NCI-H146 (cell line): ENCODE results near the gene CBFA2T2.
"Not testable (repeated sequence)": the region's sequence is repeated elsewhere in the genome, so short reads cannot be mapped to it uniquely, and the experiment has no call there.

ENCODE experiments used
- DNase-seq: peaks from one replicate; lab custom pipeline; 2025; lab: John Stamatoyannopoulos, UW

Gene CBFA2T2

GRCh38 chr20:33506576-33506975 lies 16.7 kb downstream of the CBFA2T2 start:
- no peak for DNase-seq

GRCh38 chr20:33507461-33507860 lies 17.6 kb downstream of the CBFA2T2 start:
- DNase-seq, result no peak

GRCh38 chr20:33508015-33508414 lies 18.1 kb downstream of the CBFA2T2 start:
- DNase-seq, result not testable (repeated sequence)

DNA sequence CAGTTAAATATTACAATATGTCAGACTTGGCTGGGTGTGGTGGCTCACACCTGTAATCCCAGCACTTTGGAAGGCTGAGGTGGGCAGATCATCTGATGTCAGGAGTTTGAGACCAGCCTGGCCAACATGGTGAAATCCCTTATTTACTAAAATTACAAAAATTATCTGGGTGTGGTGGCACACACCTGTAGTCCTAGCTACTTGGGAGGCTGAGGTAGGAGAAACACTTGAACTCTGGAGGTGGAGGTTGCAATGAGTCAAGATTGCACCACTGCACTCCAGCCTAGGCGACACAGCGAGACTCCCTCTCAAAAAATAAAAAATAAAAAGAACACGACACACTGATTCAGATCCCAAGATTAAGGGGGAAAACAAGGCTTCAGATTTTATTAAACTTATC lies 19.2 kb downstream of the CBFA2T2 start:
- not testable (repeated sequence) for DNase-seq

GRCh38 chr20:33511876-33512275 lies 22.0 kb downstream of the CBFA2T2 start:
- DNase-seq, result not testable (repeated sequence)

DNA sequence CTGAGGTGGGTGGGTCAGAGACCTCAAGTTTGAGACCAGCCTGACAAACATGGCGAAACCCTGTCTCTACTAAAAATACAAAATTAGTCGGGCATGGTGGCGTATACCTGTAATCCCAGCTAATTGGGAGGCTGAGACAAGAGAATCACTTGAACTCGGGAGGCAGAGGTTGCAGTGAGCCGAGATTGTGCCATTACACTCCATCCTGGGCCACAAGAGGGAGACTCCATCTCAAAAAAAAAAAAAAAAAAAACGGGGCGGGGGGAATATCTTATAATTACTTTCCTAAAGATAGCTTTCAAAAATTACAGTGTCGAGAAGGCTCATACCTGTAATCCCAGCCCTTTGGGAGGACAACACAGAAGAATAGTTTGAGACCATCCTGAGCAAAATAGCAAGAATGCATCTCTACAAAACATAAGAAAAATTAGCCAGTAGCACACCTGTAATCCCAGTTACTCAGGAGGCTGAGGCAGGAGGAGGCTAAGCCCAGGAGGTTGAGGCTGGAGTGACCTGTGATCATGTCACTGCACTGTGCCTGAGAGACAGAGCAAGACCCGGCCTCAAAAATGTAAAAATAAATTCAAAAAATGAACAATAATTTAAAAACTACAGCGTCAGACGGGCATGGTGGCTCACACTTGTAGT lies 25.8 kb downstream of the CBFA2T2 start:
- DNase-seq, result peak; percentile 36

- DNase-seq, result peak; percentile 23
Observed at GRCh38 chr20:33516882-33517281, 27.0 kb downstream of the CBFA2T2 start.

DNA sequence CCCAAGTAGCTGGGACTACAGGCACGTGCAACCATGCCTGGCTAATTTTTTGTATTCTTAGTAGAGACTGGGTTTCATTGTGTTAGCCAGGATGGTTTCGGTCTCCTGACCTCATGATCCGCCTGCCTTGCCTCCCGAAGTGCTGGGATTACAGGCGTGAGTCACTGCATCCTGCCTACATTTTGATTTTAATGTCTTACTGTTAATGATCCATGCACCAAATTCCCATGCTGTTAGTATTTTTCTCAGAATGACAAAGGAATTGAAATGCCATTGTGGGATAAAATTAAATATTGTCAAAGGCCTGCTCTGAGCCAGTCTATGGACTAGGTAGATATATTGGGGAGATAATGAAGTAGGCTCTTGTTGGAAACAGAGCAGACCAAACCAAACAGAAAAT lies 28.2 kb downstream of the CBFA2T2 start:
- DNase-seq, result no peak

DNA sequence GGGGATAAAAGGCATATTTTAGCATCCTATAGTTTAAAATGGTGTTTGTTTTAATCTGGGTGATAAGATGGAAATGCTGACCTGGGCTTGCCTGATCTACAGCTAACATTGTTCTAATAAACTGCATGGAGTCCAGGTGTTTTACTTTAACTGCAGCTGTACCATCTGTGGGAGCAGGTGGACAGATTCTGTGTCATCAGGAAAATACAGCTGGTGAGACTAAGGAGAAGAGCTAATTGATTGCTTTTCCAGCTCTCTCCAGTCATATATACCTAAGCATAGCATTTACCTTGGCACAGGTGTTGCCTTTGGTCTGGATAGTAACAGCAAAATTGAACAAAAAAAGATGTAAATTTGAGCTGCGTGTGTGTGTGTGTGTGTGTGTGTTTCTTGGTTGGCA lies 31.6 kb downstream of the CBFA2T2 start:
- DNase-seq, result peak; percentile 100

DNA sequence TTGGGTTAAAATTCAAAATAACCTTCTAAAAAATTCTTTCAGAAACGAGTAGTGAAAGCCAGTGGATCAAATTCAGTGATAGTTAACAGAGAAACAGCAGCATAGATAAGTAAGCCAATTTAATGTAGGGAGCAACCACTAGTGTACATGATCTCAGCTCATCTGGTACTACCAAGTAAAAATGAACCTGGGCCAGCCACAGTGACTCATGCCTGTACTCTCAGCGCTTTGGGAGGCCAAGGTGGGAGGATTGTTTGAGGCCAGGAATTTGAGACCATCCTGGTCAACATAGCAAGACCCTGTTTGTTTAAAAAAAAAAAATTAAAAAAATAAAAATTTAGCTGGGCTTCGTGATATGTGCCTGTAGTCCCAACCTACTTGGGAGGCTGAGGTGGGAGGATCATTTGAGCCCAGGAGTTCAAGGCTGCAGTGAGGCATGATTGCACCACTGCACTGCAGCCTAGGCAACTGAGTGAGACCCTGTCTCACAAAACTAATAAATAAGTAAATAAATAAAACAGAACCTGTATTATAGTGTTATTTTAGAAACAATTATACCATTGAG lies 32.4 kb downstream of the CBFA2T2 start:
- DNase-seq, result no peak

GRCh38 chr20:33524261-33524660 lies 34.4 kb downstream of the CBFA2T2 start:
- no peak for DNase-seq

DNA sequence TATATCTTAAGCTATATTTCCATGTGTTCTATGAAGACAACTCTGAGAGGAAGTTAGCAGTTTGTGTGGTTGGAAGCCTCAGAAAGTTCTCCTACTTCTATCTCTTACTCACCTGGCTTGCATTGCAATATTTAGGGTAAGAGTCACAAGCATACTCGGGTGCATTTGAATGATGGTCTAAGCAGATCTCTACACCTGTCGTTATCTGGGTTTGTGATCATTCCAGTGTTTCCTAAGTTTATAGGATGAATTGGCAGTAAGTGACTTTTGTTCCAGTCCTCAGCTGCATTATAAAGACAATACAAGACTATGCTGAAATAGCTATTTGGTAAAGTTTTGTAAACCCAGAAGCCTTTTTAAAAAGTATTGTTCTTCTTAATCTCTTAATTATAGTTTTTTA lies 36.9 kb downstream of the CBFA2T2 start:
- no peak for DNase-seq

- peak; percentile 25 for DNase-seq
Observed at GRCh38 chr20:33531047-33531877, 41.4 kb downstream of the CBFA2T2 start.

DNA sequence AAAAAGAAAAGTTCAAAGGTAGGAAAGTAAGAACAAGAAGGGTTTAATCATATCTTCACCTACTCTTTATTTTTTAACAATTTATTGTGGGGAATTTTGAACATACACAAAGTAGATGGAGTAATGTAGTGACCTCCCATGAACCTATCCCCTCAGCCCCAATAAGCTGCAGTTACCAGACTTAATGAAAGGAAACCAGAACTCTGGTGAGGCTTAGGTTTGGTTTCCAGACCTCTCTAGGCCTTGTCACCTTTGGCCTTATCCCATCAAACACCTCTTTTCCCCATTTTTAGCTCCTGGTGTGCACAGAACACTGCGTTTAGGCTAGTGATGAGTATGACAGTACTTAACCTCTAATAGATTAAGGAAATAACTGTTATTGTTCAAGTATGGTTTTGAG lies 42.0 kb downstream of the CBFA2T2 start:
- no peak for DNase-seq

- DNase-seq, result no peak
Observed at GRCh38 chr20:33532753-33533459, 43.0 kb downstream of the CBFA2T2 start.

- not testable (repeated sequence) for DNase-seq
Observed at GRCh38 chr20:33535717-33536116, 45.8 kb downstream of the CBFA2T2 start.

- no peak for DNase-seq
Observed at GRCh38 chr20:33537608-33538007, 47.7 kb downstream of the CBFA2T2 start.

DNA sequence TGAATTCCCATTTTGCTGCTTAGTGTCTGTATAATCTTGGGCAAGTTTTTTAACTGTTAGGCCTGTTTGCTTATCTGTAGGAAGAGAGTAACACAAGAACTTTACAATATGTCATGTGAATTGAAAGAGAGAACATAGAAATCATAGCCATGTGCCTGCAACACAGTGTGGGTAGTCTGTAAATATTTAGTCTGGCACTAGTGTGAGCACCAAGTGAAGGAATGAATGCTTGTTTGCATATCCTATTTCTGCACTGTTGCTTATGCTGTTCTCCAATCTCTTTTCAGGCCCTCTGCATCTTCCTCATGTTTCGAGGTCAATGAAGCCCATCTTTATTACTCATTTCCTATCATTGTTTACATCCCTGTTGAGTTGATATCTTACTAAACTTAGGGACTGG lies 49.2 kb downstream of the CBFA2T2 start:
- no peak for DNase-seq

- DNase-seq, result no peak
Observed at GRCh38 chr20:33540427-33540826, 50.5 kb downstream of the CBFA2T2 start.

- no peak for DNase-seq
Observed at GRCh38 chr20:33541074-33541473, 51.2 kb downstream of the CBFA2T2 start.

DNA sequence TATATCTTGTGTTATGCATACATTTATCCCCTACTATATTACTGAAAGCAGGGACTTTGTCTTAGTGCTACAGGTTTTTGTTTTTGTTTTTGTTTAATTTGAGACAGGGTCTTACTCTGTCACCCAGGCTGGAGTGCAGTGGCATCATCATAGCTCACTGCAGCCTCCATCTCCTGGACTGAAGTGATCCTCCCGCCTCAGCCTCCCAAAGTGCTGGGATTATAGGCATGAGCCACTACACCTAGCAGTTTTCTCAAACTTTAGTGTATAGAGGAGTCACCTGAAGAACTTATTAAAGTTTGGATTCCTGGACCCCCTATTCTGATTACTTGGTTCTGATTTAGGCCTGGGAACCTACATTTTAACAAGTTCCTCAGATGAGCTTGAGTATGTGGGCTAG lies 51.9 kb downstream of the CBFA2T2 start:
- no peak for DNase-seq

- no peak for DNase-seq
Observed at GRCh38 chr20:33545763-33546162, 55.9 kb downstream of the CBFA2T2 start.
